CD14-positive monocyte (primary cell): ENCODE data around the gene TRAFD1. TPM values are rescaled to one million over a fixed set of nuclear protein-coding genes. Genes with fewer than 3 reads are reported as not detected.
A peak's percentile ranks its signal among the peaks of the same experiment; 100 is the strongest.

Experiments used
- DNase-seq, 3 donors: peaks; one replicate each; pipeline ENCODE4 v3.0.0-alpha.2; 2011 to 2022
- H2AFZ ChIP-seq: 2 replicates; pipeline ENCODE4 v1.6.0; 2012; ENCODE audit warnings: mild to moderate bottlenecking, low read depth, low read length, inconsistent platforms; ENCODE audit not compliant: insufficient read depth, poor library complexity, severe bottlenecking
- H3K27ac ChIP-seq, 2 donors: 1 replicate in 1 of 2; 2 replicates in 1 of 2; pipeline ENCODE4 v1.5.1; 2012 to 2013; ENCODE audit warnings: low read length in 2 of 2, control low read depth in 1 of 2, inconsistent platforms in 1 of 2, low read depth in 1 of 2, mild to moderate bottlenecking in 1 of 2
- H3K27me3 ChIP-seq, 2 donors: one replicate each; pipeline versions ENCODE4 v1.6.0 to v1.6.1; 2011 to 2013; ENCODE audit warnings: low read length in 2 of 2; ENCODE audit not compliant: control insufficient read depth in 2 of 2, insufficient read depth in 2 of 2
- H3K36me3 ChIP-seq, 2 donors: replicated peaks in 1 of 2; 1 replicate in 1 of 2; 2 replicates in 1 of 2; pipeline versions ENCODE4 v1.5.1 to v1.6.1; 2012 to 2013; ENCODE audit warnings: low read length in 2 of 2, control low read depth in 1 of 2, inconsistent platforms in 1 of 2, mild to moderate bottlenecking in 1 of 2; ENCODE audit not compliant: insufficient read depth in 2 of 2, control insufficient read depth in 1 of 2
- H3K4me1 ChIP-seq, 2 donors: 1 replicate in 1 of 2; 2 replicates in 1 of 2; pipeline versions ENCODE4 v1.5.1 to v1.6.1; 2012 to 2013; ENCODE audit warnings: low read length in 2 of 2, control low read depth in 1 of 2, inconsistent platforms in 1 of 2, mild to moderate bottlenecking in 1 of 2, moderate library complexity in 1 of 2; ENCODE audit not compliant: insufficient read depth in 2 of 2, control insufficient read depth in 1 of 2
- H3K4me2 ChIP-seq: replicated peaks from 2 replicates; pipeline ENCODE3; 2012; ENCODE audit warnings: low read length, moderate library complexity, mild to moderate bottlenecking; ENCODE audit not compliant: poor library complexity, severe bottlenecking; ENCODE audit errors: extremely low read depth
- H3K4me3 ChIP-seq, 3 experiments: fragments of 200-600 bp in 1 of 3; sonication (generic) in 1 of 3; replicated peaks in 1 of 3; 1 replicate in 2 of 3; 2 replicates in 1 of 3; pipeline ENCODE4 v1.5.1; 2011 to 2013; ENCODE audit warnings: low read length in 3 of 3, mild to moderate bottlenecking in 3 of 3, control low read depth in 2 of 3, low read depth in 2 of 3, inconsistent platforms in 1 of 3, moderate library complexity in 1 of 3
- H3K79me2 ChIP-seq: 2 replicates; pipeline ENCODE4 v1.6.0; 2012; ENCODE audit warnings: mild to moderate bottlenecking, control low read depth, inconsistent platforms, low read length, moderate library complexity; ENCODE audit not compliant: insufficient read depth
- H3K9ac ChIP-seq: 2 replicates; pipeline ENCODE4 v1.6.0; 2017; ENCODE audit warnings: low read length, mild to moderate bottlenecking; ENCODE audit not compliant: insufficient read depth, poor library complexity, severe bottlenecking
- H3K9me3 ChIP-seq, 2 donors: replicated peaks in 1 of 2; 1 replicate in 1 of 2; 2 replicates in 1 of 2; pipeline versions ENCODE4 v1.5.1 to v1.6.1; 2012 to 2013; ENCODE audit warnings: low read length in 2 of 2, control low read depth in 1 of 2; ENCODE audit not compliant: control insufficient read depth in 1 of 2, insufficient read depth in 1 of 2
- H4K20me1 ChIP-seq: 2 replicates; pipeline ENCODE4 v1.6.0; 2012; ENCODE audit warnings: mild to moderate bottlenecking, low read length, control low read depth, moderate library complexity; ENCODE audit not compliant: insufficient read depth
- H3K27ac Mint-ChIP-seq, 7 donors: one replicate each; pipeline ENCODE4 v1.8.0; 2020; ENCODE audit warnings: mild to moderate bottlenecking in 7 of 7, mixed read lengths in 7 of 7, moderate library complexity in 6 of 7, inconsistent platforms in 2 of 7
- H3K27me3 Mint-ChIP-seq, 3 donors: one replicate each; pipeline ENCODE4 v1.8.0; 2021 to 2022; ENCODE audit warnings: low read depth in 3 of 3, mild to moderate bottlenecking in 3 of 3, mixed read lengths in 3 of 3, moderate library complexity in 3 of 3, inconsistent platforms in 1 of 3
- H3K36me3 Mint-ChIP-seq, 2 donors: one replicate each; pipeline ENCODE4 v1.8.0; 2020; ENCODE audit warnings: mixed read lengths in 2 of 2, inconsistent platforms in 1 of 2, mild to moderate bottlenecking in 1 of 2
- H3K4me1 Mint-ChIP-seq: one replicate; pipeline ENCODE4 v1.8.0; 2020; ENCODE audit warnings: mild to moderate bottlenecking, mixed read lengths
- H3K4me3 Mint-ChIP-seq, 2 donors: one replicate each; pipeline ENCODE4 v1.8.0; 2020; ENCODE audit warnings: mild to moderate bottlenecking in 2 of 2, mixed read lengths in 2 of 2, moderate library complexity in 1 of 2
- H3K9me3 Mint-ChIP-seq, 7 donors: one replicate each; pipeline ENCODE4 v1.8.0; 2020 to 2022; ENCODE audit warnings: mixed read lengths in 7 of 7, mild to moderate bottlenecking in 6 of 7, moderate library complexity in 6 of 7, inconsistent platforms in 2 of 7
- WGBS: methylation state at CpG from one replicate; pipeline ENCODE4 v1.1.5; 2013; ENCODE audit warnings: missing lambda C conversion rate; ENCODE audit not compliant: insufficient coverage; 5-methylcytosine and 5-hydroxymethylcytosine counted together
- intact Hi-C, 2 donors: fragments of 100-400 bp; cut with micrococcal nuclease; formaldehyde crosslinking; loops; one replicate each; pipeline versions ENCODE4 v1.15.0 to v1.15.1; 2023
- polyA plus RNA-seq, 3 donors: library from polyadenylated mRNA; depleted of rRNA in 1 of 3; unstranded in 2 of 3; stranded (reverse) in 1 of 3; fragments of 300-500 nt in 2 of 3; fragments of >200 nt in 1 of 3; fragmentation: Illumina TruSeq in 2 of 3; gene quantifications; 1 replicate in 2 of 3; 2 replicates in 1 of 3; pipeline ENCODE4 v1.2.3, GENCODE V29; 2012 to 2021
- TF ChIP-seq, protein P1 (sequence below): fragments of 200-600 bp; IDR thresholded peaks from one replicate; pipeline ENCODE4 v1.8.0; 2022; ENCODE audit warnings: antibody characterized with exemption, mild to moderate bottlenecking

Gene TRAFD1
- polyA plus RNA-seq, 3 donors = 35.2 to 83.6 (median 82.3) TPM

DNA sequence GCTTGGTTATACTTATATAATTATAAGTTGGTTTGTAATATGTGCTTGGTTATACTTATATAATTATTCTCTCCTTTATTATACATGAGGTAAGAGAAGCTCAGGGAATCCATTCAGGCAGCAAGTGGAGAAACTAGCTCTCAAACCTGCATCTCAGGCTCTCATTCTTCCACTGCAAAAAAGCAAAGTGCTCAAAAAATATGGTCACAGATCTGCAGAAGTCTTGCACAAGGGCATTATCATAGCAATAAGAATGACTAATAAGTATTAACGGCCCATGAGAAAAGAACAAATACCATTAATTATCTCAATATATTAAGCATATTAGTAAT lies 476 bp upstream of the TRAFD1 start:
- TF ChIP-seq, protein P1, sequence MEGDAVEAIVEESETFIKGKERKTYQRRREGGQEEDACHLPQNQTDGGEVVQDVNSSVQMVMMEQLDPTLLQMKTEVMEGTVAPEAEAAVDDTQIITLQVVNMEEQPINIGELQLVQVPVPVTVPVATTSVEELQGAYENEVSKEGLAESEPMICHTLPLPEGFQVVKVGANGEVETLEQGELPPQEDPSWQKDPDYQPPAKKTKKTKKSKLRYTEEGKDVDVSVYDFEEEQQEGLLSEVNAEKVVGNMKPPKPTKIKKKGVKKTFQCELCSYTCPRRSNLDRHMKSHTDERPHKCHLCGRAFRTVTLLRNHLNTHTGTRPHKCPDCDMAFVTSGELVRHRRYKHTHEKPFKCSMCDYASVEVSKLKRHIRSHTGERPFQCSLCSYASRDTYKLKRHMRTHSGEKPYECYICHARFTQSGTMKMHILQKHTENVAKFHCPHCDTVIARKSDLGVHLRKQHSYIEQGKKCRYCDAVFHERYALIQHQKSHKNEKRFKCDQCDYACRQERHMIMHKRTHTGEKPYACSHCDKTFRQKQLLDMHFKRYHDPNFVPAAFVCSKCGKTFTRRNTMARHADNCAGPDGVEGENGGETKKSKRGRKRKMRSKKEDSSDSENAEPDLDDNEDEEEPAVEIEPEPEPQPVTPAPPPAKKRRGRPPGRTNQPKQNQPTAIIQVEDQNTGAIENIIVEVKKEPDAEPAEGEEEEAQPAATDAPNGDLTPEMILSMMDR = no peak
- H3K4me3 ChIP-seq = peak overlapping the region in 1 of 3 experiments; percentile 95
- Mint-ChIP-seq H3K27me3 (peaks cover 0 to 6% (median 0%) of the 10 kb centered on the region in 3 donors), H3K4me3 (peak overlapping the region in 1 of 2 donors; percentile 86), H3K4me1 (peaks cover 45% of the 10 kb centered on the region), H3K36me3 (peaks cover 0 to 3% of the 10 kb centered on the region in 2 donors), H3K9me3 (peaks cover 0 to 3% (median 0%) of the 10 kb centered on the region in 7 donors), H3K27ac (peak overlapping the region in 3 of 7 donors; percentile 1 to 92 (median 14))
- DNase-seq = no peak
- no peak overlapping the region for H3K9ac ChIP-seq
- peaks cover 47% of the 10 kb centered on the region for H3K79me2 ChIP-seq
- H3K4me2 ChIP-seq = peak overlapping the region; percentile 95
- intact Hi-C loops = loop anchor here in 1 of 2 donors (5.0 to 10.0 kb wide), 2 partner anchors 260 to 287 kb away; partner anchors contain the start of gene HECTD4
- H4K20me1 ChIP-seq = peaks cover 6% of the 10 kb centered on the region
- H3K9me3 ChIP-seq = no peaks in the 10 kb centered on the region
- H3K27ac ChIP-seq = no peak overlapping the region
- peaks cover 48 to 55% of the 10 kb centered on the region in 2 donors for H3K4me1 ChIP-seq
- no peak overlapping the region for H2AFZ ChIP-seq
- WGBS = no CpG with 5 or more reads among the region's 1 CpG
- H3K36me3 ChIP-seq = no peaks in the 10 kb centered on the region
- no peaks in the 10 kb centered on the region for H3K27me3 ChIP-seq

DNA sequence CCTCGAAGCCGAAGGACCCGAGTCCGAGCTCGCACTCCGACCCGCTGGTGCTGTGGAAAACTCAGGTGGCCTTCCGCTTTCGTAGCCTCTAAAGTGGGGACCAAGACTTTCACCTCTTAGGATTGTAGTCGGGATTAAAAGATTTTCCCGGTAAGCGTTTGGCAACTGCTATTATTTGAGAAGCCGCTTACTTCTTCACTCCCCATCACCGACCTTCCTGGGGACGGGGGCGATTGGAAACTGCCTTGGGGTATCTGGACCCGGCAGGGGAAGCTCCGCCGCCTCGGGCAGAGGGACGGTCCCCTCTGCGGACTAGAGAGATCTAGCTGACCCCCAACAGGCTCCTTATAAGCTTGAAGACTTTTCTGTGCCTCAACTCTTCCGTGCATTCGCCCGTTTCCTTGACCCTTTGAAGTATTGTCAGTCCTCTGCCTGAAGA lies 659 bp downstream of the TRAFD1 start:
- H2AFZ ChIP-seq = peak overlapping the region; percentile 92
- no peaks in the 10 kb centered on the region for H3K36me3 ChIP-seq
- DNase-seq = no peak
- peak overlapping the region; percentile 71 to 99 (median 95) for H3K4me3 ChIP-seq
- peak overlapping the region; percentile 95 for H3K4me2 ChIP-seq
- peak overlapping the region; percentile 98 for H3K9ac ChIP-seq
- Mint-ChIP-seq H3K4me1 (peaks cover 46% of the 10 kb centered on the region), H3K36me3 (peaks cover 0 to 3% of the 10 kb centered on the region in 2 donors), H3K27me3 (peaks cover 0 to 4% (median 0%) of the 10 kb centered on the region in 3 donors), H3K9me3 (peaks cover 0 to 3% (median 0%) of the 10 kb centered on the region in 7 donors), H3K4me3 (peak overlapping the region; percentile 86 to 91), H3K27ac (peak overlapping the region; percentile 80 to 92 (median 86))
- no peaks in the 10 kb centered on the region for H3K27me3 ChIP-seq
- no peaks in the 10 kb centered on the region for H3K9me3 ChIP-seq
- 3% methylated on average over 16 of the region's 25 CpGs for WGBS
- peak overlapping the region; percentile 70 to 94 for H3K27ac ChIP-seq
- intact Hi-C loops = loop anchor here in 1 of 2 donors (5.0 to 10.0 kb wide), 2 partner anchors 259 to 286 kb away; partner anchors contain the start of gene HECTD4
- H3K4me1 ChIP-seq = peaks cover 47 to 59% of the 10 kb centered on the region in 2 donors
- peaks cover 48% of the 10 kb centered on the region for H3K79me2 ChIP-seq
- peaks cover 6% of the 10 kb centered on the region for H4K20me1 ChIP-seq
- TF ChIP-seq, protein P1 = no peak
